ENCODE results near the gene PHB1. TPM values are rescaled to one million over a fixed set of nuclear protein-coding genes. Genes with fewer than 3 reads are reported as not detected.

PHB1 gene
- total and polyA plus RNA-seq, 2 of the 8 experiments (the other 6 are each of a cell fraction or from before 2014, with no cell fraction given): 386 to 597 TPM

DNA sequence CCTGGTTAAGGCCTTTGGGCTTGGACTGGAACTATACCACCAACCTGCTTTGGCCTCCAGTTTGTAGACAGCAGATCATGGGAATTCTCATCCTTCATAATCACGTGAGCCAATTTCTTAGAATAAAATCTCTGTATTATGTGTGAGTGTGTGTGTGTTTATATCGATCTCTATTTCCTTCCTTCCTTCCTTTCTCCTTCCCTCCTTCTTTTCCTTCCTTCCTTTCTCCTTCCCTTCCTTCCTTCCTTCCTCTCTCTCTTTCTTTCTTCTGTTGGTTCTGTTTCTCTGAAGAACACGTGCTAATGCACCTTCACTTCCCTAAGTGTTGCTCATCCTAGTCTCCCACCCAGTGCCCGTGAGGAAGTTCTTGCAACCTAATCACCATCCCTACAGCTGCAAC is 35.5 kb upstream of the PHB1 start (continued):
- TF ChIP-seq CHD7 (IDR thresholded peaks at IDR 0.05; ENCODE audit: insufficient replicate concordance, low read length): no peak
- TF ChIP-seq CBX5 (IDR thresholded peaks at IDR 0.05; ENCODE audit: low read depth, low read length): no peak
- TF ChIP-seq CREB1 (IDR thresholded peaks at IDR 0.05): no peak
